SKM-1 treated with dmso at 0.1 percent for 144 hours (cell line): ENCODE data around the gene SIGLEC14.

Experiments used
- DNase-seq: peaks from one replicate; lab custom pipeline; 2025; ENCODE audit not compliant: unreplicated experiment; lab: John Stamatoyannopoulos, UW

SIGLEC14 gene

DNA sequence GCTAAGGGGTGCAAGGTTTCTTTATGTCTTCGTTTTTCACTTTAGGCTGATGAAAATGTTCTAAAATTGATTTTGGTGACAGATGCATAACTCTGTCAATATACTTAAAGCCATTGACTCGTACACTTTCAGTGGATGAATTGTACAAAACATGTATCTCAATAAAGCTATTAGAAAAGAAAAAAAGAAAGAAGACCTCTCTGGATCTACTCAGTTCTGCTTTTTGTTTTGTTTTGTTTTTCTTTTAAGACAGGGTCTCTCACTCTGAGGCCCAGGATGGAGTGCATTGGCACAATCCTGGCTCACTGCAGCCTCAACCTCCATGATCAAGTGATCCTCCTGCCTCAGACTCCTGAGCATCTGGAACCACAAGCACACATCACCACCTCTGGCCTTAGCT, 19.9 kb downstream of the SIGLEC14 start:
- no peak for DNase-seq

DNA sequence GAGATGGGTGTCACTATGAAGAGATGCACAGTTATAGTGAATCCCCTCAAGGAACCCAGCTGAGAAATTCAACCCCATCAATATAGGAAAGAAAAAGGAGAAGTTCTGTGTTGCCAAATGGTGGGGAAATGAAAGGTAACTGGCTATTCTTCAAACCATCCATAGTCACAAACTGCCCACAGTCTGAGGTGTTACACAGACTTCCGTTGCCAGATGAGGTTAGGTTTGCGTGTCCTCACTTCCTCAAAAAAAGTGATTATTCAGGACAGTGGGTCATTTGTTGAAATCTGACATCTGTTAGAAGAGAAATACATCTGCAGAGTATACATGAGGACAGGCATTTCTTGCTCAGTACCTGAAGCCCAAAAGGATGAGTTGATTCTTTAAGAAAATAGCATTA, 25.4 kb downstream of the SIGLEC14 start:
- peak; percentile 83 for DNase-seq

DNA sequence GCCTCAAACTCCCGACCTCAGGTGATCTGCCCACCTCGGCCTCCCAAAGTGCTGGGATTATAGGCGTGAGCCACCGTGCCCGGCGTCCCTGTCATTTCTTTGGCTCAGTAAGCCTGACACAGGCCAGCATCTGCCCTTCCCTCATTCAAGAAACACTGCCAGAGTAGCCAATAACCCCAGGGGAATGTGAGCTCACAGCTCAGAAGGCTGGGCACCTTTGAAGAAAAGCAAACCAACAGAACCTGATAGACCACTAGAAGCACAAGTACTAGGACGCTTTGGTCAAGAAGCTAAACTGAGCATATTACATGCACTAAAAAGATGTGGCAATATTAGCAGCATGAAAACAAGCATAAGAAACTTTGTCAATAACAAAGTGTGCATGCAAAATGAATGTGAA, 30.6 kb downstream of the SIGLEC14 start:
- no peak for DNase-seq

DNA sequence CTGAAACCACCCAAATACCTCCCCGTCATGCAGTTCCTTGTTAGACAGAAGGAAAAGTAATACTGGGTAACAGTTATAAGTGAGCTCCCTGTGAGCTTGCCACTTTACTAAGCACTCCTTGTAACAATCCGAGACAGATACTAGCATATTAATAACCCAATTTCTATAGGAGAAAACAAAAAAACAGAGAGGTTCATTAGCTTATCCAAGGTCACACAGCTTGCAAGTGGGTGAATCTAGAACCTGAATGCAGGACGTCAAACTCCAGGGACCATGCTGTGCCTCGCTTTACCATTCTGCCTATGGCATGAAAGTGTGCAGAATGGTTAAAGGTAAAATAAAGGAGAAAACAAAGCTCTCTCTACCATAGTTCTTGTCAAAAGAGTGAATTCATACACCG, 31.8 kb downstream of the SIGLEC14 start:
- no peak for DNase-seq

DNA sequence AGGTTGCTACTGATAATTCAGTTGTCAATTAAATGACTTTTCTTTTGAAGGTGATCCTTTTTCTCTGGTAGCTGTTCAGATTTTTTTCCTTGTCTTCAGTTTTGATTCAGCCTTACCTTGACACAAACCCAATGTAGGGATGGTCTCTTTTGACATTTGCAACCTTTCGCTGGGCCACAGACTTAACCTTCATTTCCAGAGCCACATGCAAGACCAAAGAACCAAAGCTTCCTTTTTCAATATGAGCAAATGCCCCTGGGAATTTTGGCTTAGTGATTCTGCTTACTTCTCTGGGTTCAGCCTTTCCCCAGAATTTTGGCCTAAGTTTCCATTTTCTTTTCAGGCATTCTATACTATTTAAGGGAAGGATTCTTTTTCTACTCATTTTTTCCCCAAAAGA, 36.0 kb downstream of the SIGLEC14 start:
- no peak for DNase-seq

- peak; percentile 31 for DNase-seq
These were observed 38.6 kb downstream of the SIGLEC14 start for GRCh38 chr19:51607920-51608562.

DNA sequence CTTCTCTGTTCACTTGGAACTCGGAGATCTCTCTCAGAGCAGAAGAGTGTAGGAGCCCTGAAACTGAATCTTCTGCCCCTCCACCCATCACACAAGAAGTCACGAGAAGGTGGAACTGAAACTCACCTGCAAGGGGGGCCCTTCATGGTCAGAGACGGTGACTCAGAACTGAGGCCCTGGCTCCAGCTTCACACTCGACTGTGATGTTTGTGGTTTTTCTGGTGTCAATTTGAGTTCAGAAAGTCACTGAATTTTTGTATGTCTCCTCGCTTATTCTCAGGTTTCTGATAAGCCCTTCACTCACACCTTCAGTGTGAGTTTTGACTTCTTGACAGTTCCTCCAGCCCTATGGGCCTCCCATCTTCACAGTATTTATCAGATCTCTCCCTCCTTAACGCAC, 39.5 kb downstream of the SIGLEC14 start:
- DNase-seq: no peak

DNA sequence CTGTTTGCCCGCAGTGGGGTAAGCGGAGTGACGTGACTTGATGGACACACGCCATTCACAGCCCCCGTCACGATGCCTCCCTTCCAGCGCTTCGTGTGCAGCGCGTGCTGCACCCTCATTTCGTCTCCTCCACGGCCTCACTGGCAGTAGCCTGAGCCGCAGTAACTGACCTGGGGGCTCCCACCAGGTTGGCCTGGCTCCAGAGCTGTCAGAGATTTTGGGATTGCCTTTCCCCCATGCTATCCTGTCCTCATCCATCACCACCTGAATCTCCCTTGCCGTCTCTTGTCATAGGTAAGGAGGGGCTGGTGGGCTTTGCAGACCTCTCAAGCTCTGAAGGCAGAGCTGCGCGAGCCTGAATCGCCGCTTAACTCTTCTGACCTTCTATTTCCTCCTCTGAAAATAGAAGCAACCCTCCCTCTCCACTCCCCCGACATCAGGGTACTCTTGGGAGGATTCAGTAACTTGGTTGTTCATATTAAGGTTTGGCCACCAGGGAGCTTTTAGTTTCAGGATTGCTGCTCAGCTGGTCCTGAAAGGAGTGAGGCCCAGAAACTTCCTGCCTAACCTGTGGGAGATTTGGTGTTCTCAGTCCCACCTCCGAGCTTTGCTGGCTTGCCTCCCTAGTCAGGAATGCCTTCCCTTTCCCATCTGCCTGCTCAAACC, 44.3 kb downstream of the SIGLEC14 start:
- no peak for DNase-seq

DNA sequence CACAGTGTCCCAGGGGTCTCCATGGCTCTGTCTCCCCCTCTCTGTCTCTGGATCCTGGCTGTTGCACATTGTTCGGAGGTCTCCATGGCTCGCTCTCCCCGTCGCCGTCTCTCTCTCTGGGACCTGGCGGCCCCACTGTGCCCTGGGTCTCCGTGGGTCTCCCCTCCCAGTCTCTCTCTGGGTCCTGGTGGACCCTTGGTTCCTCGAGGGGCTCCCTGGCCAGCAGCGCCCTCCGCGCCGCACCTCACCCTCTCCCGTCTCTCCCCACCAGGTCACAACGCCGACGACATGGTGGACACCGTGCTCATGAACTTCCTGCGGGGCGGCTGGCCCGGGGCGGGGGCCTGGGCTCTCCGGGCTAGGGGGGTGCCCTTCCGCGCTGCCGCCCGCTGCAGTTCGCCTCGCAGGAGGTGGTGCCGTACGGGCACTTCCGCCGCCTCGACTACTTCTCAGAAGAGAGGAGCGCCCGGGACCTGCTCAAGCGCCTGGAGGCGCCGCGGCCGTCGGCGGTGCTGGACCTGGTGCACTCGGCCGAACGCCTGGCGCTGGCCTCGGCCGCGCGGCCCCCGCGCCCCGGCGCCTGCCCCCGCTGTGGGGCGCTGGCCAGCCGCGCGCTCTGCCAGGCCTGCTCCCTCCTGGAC, 45.6 kb downstream of the SIGLEC14 start:
- DNase-seq: no peak

DNA sequence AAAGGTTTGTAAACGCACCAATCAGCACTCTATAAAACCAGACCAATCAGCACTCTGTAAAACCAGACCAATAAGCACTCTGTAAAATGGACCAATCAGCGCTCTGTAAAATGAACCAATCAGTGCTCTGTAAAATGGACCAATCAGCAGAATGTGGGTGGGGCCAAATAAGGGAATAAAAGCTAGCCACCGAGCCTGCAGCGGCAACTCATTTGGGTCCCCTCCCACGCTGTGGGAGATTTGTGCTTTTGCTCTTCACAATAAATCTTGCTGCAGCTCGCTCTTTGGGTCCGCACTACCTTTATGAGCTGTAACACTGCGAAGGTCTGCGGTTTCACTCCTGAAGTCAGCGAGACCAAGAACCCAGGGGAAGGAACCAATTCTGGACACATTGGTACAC, 47.5 kb downstream of the SIGLEC14 start:
- DNase-seq: no peak

- no peak for DNase-seq
These were observed 48.3 kb downstream of the SIGLEC14 start for GRCh38 chr19:51598159-51598915.

DNA sequence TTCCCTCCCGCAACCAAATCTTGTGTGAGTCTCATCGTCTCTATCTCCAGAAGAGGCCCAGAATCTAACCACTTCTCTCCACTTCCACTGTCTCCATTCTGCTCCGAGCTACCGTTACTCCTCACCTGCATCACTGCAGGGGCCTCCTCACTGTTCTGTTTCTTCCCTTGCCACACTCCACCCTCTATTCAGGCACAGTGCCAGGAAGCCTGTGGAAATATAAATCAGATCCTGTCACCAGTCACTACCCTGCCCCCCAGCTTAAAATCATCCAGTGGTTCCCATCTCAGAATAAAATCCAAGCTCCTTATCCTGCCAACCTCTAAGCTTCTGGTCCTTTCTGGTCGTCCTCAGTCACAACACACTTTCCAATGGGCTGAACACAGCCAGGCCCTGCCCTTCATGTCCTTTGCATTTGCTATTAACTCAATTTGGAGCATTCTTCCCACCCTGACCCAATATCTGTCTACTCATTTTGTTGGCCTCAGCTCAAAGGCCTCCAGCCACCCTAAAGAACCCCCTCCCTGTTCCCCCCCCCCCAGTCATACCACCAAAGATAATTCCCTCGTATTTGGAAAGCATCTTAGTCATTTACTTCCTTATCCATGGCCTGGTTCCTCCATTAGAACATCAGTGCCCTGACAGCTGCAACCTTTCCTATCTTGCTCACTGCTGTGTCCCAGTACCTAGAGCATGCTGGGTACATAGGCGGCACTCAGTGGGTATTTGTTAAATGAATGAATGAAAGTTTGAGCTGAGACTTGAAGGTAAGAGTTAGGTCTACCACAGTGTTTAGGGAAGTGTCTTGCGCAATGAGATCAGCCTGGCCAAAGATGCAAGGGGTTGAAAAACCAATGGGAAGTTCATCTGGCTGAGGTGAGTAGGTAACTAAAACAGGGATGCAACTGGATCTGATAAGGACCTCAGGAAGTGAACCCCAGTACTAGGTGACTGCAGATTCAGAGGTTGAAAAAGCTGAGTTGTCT, 51.1 kb downstream of the SIGLEC14 start:
- peak; percentile 4 for DNase-seq

DNA sequence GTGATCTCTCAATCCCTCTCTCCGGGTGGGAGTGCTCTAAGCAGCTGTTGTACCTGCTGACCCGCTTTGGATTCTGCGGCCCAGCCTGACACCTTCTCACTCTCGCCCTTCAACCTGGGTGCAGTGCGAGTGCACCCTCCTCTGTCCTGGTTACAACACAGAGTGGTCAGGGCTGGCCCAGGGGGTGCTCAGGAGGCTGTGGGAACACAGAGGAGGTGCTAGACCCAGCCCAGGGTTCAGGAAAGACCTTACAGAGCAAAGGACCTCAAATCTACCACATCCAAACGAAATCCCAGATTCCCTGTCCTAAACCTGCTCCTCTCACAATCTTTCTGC, 51.9 kb downstream of the SIGLEC14 start:
- DNase-seq: no peak

GRCh38 chr19:51593969-51594773, 52.5 kb downstream of the SIGLEC14 start:
- DNase-seq: peak; percentile 74

- DNase-seq: no peak
These were observed 53.3 kb downstream of the SIGLEC14 start for GRCh38 chr19:51593138-51593890.
